HEK293 (cell line): ENCODE results near the gene KIAA1671.

ENCODE experiments used
- CTCF ChIA-PET: fragments of 350-600 bp; formaldehyde crosslinking; extraction: SDS; loops from one replicate; lab custom pipeline; 2021; ENCODE audit warnings: antibody characterized with exemption; lab: Yijun Ruan, JAX
- POLR2A ChIA-PET: fragments of 300-600 bp; formaldehyde crosslinking; extraction: SDS; loops from one replicate; lab custom pipeline; 2020; ENCODE audit warnings: antibody characterized with exemption, inconsistent platforms; lab: Yijun Ruan, JAX
- H3K27ac ChIP-seq: fragments of 200-500 bp; sonication (Bioruptor generic); 2 replicates; pipeline ENCODE4 v1.5.1; 2014; ENCODE audit warnings: low read depth, low read length, control low read depth, inconsistent platforms; ENCODE audit errors: extremely low read depth
- H3K36me3 ChIP-seq, 2 experiments: fragments of 200-500 bp in 1 of 2; sonication (Bioruptor generic) in 1 of 2; 1 replicate in 1 of 2; 2 replicates in 1 of 2; pipeline ENCODE4 v1.5.1; 2014 to 2017; ENCODE audit warnings: inconsistent platforms in 2 of 2, low read length in 2 of 2; ENCODE audit not compliant: control insufficient read depth in 2 of 2, insufficient read depth in 1 of 2
- H3K4me1 ChIP-seq: fragments of 200-500 bp; sonication (Bioruptor generic); 2 replicates; pipeline ENCODE4 v1.5.1; 2014; ENCODE audit warnings: mild to moderate bottlenecking, low read length, inconsistent platforms; ENCODE audit not compliant: control insufficient read depth, insufficient read depth
- H3K4me3 ChIP-seq: 2 replicates; pipeline ENCODE4 v1.5.1; 2011; ENCODE audit warnings: low read depth, mild to moderate bottlenecking, control low read depth, low read length, moderate library complexity
- H3K9me3 ChIP-seq: fragments of 200-500 bp; sonication (Bioruptor generic); 2 replicates; pipeline ENCODE4 v1.5.1; 2014; ENCODE audit warnings: low read depth, low read length, inconsistent platforms; ENCODE audit not compliant: control insufficient read depth, insufficient read depth
- GLIS2 ChIP-seq: fragments of 450-650 bp; formaldehyde crosslinking; IDR thresholded peaks from 2 replicates; pipeline ENCODE4 v1.5.1; 2016; ENCODE audit warnings: missing biosample characterization, missing genetic modification characterization
- HOXC10 ChIP-seq: sonication (generic); formaldehyde crosslinking; IDR thresholded peaks from 2 replicates; pipeline ENCODE4 v1.8.1; 2023; ENCODE audit warnings: mild to moderate bottlenecking, missing genetic modification reagents
- KLF1 ChIP-seq: fragments of 450-650 bp; formaldehyde crosslinking; IDR thresholded peaks from 2 replicates; pipeline ENCODE4 v1.5.1; 2016; ENCODE audit warnings: missing biosample characterization, missing genetic modification characterization
- SALL2 ChIP-seq: fragments of 450-650 bp; formaldehyde crosslinking; IDR thresholded peaks from 2 replicates; pipeline ENCODE4 v1.5.0; 2017; ENCODE audit warnings: missing biosample characterization, mild to moderate bottlenecking, missing genetic modification characterization, borderline replicate concordance
- SETDB1 ChIP-seq: IDR thresholded peaks from one replicate; pipeline ENCODE4 v1.6.1; 2017; ENCODE audit warnings: mild to moderate bottlenecking, low read length, moderate library complexity, mixed read lengths; ENCODE audit not compliant: insufficient read length
- TRIM28 ChIP-seq: IDR thresholded peaks from 2 replicates; pipeline ENCODE4 v1.6.1; 2011; ENCODE audit warnings: low read length, control low read depth, borderline replicate concordance
- ZBTB8A ChIP-seq: fragments of 450-650 bp; formaldehyde crosslinking; IDR thresholded peaks from 2 replicates; pipeline ENCODE4 v1.5.1; 2016; ENCODE audit warnings: missing biosample characterization, missing genetic modification characterization
- ZFP41 ChIP-seq: fragments of 450-650 bp; formaldehyde crosslinking; IDR thresholded peaks from 2 replicates; pipeline ENCODE4 v1.5.1; 2016; ENCODE audit warnings: missing biosample characterization, missing genetic modification characterization, borderline replicate concordance
- ZNF211 ChIP-seq: fragments of 450-650 bp; formaldehyde crosslinking; IDR thresholded peaks from 2 replicates; pipeline ENCODE4 v1.5.1; 2016; ENCODE audit warnings: low read depth, missing biosample characterization, missing genetic modification characterization
- ZNF223 ChIP-seq: fragments of 450-650 bp; formaldehyde crosslinking; IDR thresholded peaks from 2 replicates; pipeline ENCODE4 v1.5.1; 2016; ENCODE audit warnings: missing biosample characterization, missing genetic modification characterization
- ZNF701 ChIP-seq: fragments of 450-650 bp; formaldehyde crosslinking; IDR thresholded peaks from 2 replicates; pipeline ENCODE4 v1.5.1; 2016; ENCODE audit warnings: missing biosample characterization, missing genetic modification characterization
- ZNF768 ChIP-seq: fragments of 450-650 bp; formaldehyde crosslinking; IDR thresholded peaks from 2 replicates; pipeline ENCODE4 v1.5.1; 2018; ENCODE audit warnings: missing biosample characterization, mild to moderate bottlenecking, missing genetic modification characterization
- ZNF830 ChIP-seq: fragments of 450-650 bp; IDR thresholded peaks from 2 replicates; pipeline ENCODE4 v1.5.0; 2018; ENCODE audit warnings: missing biosample characterization, missing genetic modification characterization, low read depth, mild to moderate bottlenecking, moderate library complexity
- ZNF837 ChIP-seq: fragments of 450-650 bp; formaldehyde crosslinking; IDR thresholded peaks from 2 replicates; pipeline ENCODE4 v1.5.1; 2016; ENCODE audit warnings: missing biosample characterization, missing genetic modification characterization
- TF ChIP-seq, protein P1 (sequence below): fragments of 450-650 bp; formaldehyde crosslinking; IDR thresholded peaks from 2 replicates; pipeline ENCODE4 v1.5.1; 2016; ENCODE audit warnings: missing biosample characterization, missing genetic modification characterization
- TF ChIP-seq, protein P2 (sequence below): fragments of 450-650 bp; formaldehyde crosslinking; IDR thresholded peaks from 2 replicates; pipeline ENCODE4 v1.5.1; 2016; ENCODE audit warnings: missing biosample characterization, missing genetic modification characterization

The KIAA1671 gene

DNA sequence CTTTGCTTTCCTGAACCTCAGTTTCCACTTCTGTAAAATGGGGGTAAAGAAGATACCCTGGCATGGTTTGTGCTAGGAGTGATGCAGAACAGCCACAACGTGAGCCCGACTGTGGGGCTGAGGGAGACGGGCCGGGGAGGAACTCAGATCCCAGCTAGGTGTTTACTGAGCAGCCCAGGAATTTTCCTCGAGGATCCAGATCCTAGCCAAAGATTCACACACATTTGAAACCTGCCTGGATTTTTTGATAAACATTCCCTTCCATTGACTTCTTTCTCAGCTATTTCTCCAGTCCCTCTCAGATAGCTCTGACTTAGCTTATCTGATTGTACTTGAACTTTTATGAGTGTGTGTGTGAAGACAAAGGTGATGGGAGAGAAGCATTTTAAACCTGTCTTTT, 98.0 kb downstream of the KIAA1671 start:
- TF ChIP-seq ZNF701 (no peak), ZNF211 (tag by site-specific recombination) (no peak), ZBTB8A (tag by site-specific recombination) (no peak), ZNF837 (tag by site-specific recombination) (no peak), KLF1 (no peak), SALL2 (tag by site-specific recombination) (no peak), GLIS2 (no peak), ZFP41 (tag by site-specific recombination) (no peak), ZNF223 (tag by site-specific recombination) (no peak), ZNF768 (tag by site-specific recombination) (no peak)
- TF ChIP-seq, protein P1, sequence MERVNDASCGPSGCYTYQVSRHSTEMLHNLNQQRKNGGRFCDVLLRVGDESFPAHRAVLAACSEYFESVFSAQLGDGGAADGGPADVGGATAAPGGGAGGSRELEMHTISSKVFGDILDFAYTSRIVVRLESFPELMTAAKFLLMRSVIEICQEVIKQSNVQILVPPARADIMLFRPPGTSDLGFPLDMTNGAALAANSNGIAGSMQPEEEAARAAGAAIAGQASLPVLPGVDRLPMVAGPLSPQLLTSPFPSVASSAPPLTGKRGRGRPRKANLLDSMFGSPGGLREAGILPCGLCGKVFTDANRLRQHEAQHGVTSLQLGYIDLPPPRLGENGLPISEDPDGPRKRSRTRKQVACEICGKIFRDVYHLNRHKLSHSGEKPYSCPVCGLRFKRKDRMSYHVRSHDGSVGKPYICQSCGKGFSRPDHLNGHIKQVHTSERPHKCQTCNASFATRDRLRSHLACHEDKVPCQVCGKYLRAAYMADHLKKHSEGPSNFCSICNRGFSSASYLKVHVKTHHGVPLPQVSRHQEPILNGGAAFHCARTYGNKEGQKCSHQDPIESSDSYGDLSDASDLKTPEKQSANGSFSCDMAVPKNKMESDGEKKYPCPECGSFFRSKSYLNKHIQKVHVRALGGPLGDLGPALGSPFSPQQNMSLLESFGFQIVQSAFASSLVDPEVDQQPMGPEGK (tag by site-specific recombination), result no peak

DNA sequence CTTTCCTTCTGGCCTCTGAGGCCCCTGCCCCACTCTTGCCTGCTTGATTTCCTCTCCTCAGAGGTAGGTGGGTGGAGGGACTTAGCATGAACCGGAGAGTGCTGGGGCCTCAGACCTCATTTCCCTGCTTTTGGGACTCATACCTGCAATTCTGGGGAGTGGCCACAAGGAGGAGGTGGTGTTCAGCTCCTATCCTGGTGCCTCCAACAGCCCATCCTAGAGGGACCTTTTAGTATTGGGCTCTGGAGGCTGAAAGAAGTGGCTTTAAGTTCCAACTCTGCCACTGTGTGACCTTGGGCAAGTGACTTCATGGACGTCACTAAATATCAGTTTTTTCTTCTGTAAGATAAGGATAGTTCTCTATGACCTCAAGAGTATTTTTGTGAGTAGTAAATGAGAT, 98.6 kb downstream of the KIAA1671 start:
- POLR2A ChIA-PET, result no interaction called here

More for the DNA sequence above, 98.0 kb downstream of the KIAA1671 start:
- CTCF ChIA-PET, result interaction anchor here (0.6 to 15.6 kb wide), 14 partner anchors 9 to 304 kb away, joined by 3 to 300 read pairs (median 4); partner anchors contain the start of gene KIAA1671
- no peak overlapping the region for H3K27ac ChIP-seq
- no peak overlapping the region for H3K4me3 ChIP-seq
- POLR2A ChIA-PET, result no interaction called here
- no peaks in the 10 kb centered on the region for H3K9me3 ChIP-seq
- H3K4me1 ChIP-seq, result no peaks in the 10 kb centered on the region; the same call in 1 of the 2 replicates
- peaks cover 0 to 34% of the 10 kb centered on the region in 2 experiments; a peak in 2 of 3 replicates for H3K36me3 ChIP-seq

More for the DNA sequence above, 98.6 kb downstream of the KIAA1671 start:
- peaks cover 0 to 34% of the 10 kb centered on the region in 2 experiments; a peak in 2 of 3 replicates for H3K36me3 ChIP-seq
- no peak overlapping the region for H3K4me3 ChIP-seq
- CTCF ChIA-PET, result interaction anchor here (0.6 to 15.6 kb wide), 16 partner anchors 9 to 293 kb away, joined by 3 to 300 read pairs (median 4); partner anchors contain the start of gene KIAA1671
- TF ChIP-seq ZNF830 (tag by site-specific recombination) (no peak), TRIM28 (peak; percentile 55; the same call in 1 of the 2 replicates), HOXC10 (CRISPR knock-in tag) (no peak), SETDB1 (peak; percentile 51)
- TF ChIP-seq, protein P2, sequence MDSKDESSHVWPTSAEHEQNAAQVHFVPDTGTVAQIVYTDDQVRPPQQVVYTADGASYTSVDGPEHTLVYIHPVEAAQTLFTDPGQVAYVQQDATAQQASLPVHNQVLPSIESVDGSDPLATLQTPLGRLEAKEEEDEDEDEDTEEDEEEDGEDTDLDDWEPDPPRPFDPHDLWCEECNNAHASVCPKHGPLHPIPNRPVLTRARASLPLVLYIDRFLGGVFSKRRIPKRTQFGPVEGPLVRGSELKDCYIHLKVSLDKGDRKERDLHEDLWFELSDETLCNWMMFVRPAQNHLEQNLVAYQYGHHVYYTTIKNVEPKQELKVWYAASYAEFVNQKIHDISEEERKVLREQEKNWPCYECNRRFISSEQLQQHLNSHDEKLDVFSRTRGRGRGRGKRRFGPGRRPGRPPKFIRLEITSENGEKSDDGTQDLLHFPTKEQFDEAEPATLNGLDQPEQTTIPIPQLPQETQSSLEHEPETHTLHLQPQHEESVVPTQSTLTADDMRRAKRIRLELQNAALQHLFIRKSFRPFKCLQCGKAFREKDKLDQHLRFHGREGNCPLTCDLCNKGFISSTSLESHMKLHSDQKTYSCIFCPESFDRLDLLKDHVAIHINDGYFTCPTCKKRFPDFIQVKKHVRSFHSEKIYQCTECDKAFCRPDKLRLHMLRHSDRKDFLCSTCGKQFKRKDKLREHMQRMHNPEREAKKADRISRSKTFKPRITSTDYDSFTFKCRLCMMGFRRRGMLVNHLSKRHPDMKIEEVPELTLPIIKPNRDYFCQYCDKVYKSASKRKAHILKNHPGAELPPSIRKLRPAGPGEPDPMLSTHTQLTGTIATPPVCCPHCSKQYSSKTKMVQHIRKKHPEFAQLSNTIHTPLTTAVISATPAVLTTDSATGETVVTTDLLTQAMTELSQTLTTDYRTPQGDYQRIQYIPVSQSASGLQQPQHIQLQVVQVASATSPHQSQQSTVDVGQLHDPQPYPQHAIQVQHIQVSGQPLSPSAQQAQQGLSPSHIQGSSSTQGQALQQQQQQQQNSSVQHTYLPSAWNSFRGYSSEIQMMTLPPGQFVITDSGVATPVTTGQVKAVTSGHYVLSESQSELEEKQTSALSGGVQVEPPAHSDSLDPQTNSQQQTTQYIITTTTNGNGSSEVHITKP (tag by site-specific recombination), result no peak
- H3K27ac ChIP-seq, result no peak overlapping the region
- H3K9me3 ChIP-seq, result no peaks in the 10 kb centered on the region
- H3K4me1 ChIP-seq, result no peaks in the 10 kb centered on the region; the same call in 1 of the 2 replicates
